ENCODE measurements around the gene LHX1.

- no peak for TF ChIP-seq CTCF (conservative IDR thresholded peaks at IDR 0.05; ENCODE audit: low read length)
- no peak for TF ChIP-seq EZH2phosphoT487 (IDR thresholded peaks at IDR 0.05; ENCODE audit: borderline replicate concordance, low read depth, low read length)
Observed at GRCh38 chr17:36946726-36947091, 9.4 kb downstream of the LHX1 start.

Measured in OCI-LY7 (cell line).